Natural killer cell treated with Interleukin-12 subunit alpha and Interleukin-12 subunit beta and Interleukin-15 and Interleukin-18, amount 100 ng/mL, for 72 hours (primary cell): ENCODE data around the gene TICRR. TPM values are rescaled to one million over a fixed set of nuclear protein-coding genes. Genes with fewer than 3 reads are reported as not detected.

Experiments used
- ATAC-seq, 2 donors: fragments of 150-1000 bp; cut with Tn5 transposase in 1 of 2; sonication (Bioruptor Pico), chemical (Tn5 transposase) in 1 of 2; 2 replicates each; pipeline ENCODE4 v1.10.0; 2021
- DNase-seq: peaks from one replicate; pipeline ENCODE4 v3.0.0; 2022; ENCODE audit warnings: low spot score
- H3K27ac Mint-ChIP-seq, 2 donors: 1 replicate in 1 of 2; 2 replicates in 1 of 2; pipeline ENCODE4 v1.8.0; 2022; ENCODE audit warnings: mixed read lengths in 2 of 2, mild to moderate bottlenecking in 1 of 2, moderate library complexity in 1 of 2
- H3K27me3 Mint-ChIP-seq, 2 donors: 1 replicate in 1 of 2; 2 replicates in 1 of 2; pipeline ENCODE4 v1.8.0; 2022; ENCODE audit warnings: mixed read lengths in 2 of 2
- H3K36me3 Mint-ChIP-seq: one replicate; pipeline ENCODE4 v1.8.0; 2022; ENCODE audit warnings: mixed read lengths
- H3K4me1 Mint-ChIP-seq, 2 donors: 1 replicate in 1 of 2; 2 replicates in 1 of 2; pipeline ENCODE4 v1.8.0; 2022; ENCODE audit warnings: low read depth in 2 of 2, mixed read lengths in 2 of 2, mild to moderate bottlenecking in 1 of 2
- H3K4me3 Mint-ChIP-seq: one replicate; pipeline ENCODE4 v1.8.0; 2022; ENCODE audit warnings: mixed read lengths
- H3K9me3 Mint-ChIP-seq: 2 replicates; pipeline ENCODE4 v1.8.0; 2022; ENCODE audit warnings: mixed read lengths
- total RNA-seq, 2 donors: library from RNA; stranded (reverse); gene quantifications; one replicate each; pipeline ENCODE4 v1.2.3, GENCODE V29; 2022

TICRR gene
- total RNA-seq, 2 donors from 2014 or later: 12.9 to 42.1 TPM

GRCh38 chr15:89659295-89659694, 84.0 kb downstream of the TICRR start:
- H3K9me3 Mint-ChIP-seq: no peaks in the 10 kb centered on the region
- H3K4me1 Mint-ChIP-seq: peaks cover 9 to 10% of the 10 kb centered on the region in 2 donors
- no peak overlapping the region for H3K27ac Mint-ChIP-seq
- H3K27me3 Mint-ChIP-seq: peaks cover 32 to 34% of the 10 kb centered on the region in 2 donors
- H3K4me3 Mint-ChIP-seq: no peak overlapping the region
- no peaks in the 10 kb centered on the region for H3K36me3 Mint-ChIP-seq
- DNase-seq: no peak
- ATAC-seq: no peak

- Mint-ChIP-seq H3K27ac (no peak overlapping the region), H3K4me1 (peaks cover 4 to 8% of the 10 kb centered on the region in 2 donors), H3K27me3 (peaks cover 23 to 30% of the 10 kb centered on the region in 2 donors), H3K36me3 (no peaks in the 10 kb centered on the region), H3K4me3 (no peak overlapping the region), H3K9me3 (no peaks in the 10 kb centered on the region)
- ATAC-seq (no peak), DNase-seq (no peak)
These were observed 85.3 kb downstream of the TICRR start for GRCh38 chr15:89660556-89660955.

- Mint-ChIP-seq H3K27me3 (peaks cover 8 to 24% of the 10 kb centered on the region in 2 donors), H3K36me3 (no peaks in the 10 kb centered on the region), H3K4me3 (no peak overlapping the region), H3K4me1 (peaks cover 0 to 6% of the 10 kb centered on the region in 2 donors), H3K27ac (no peak overlapping the region), H3K9me3 (no peaks in the 10 kb centered on the region)
- DNase-seq (no peak), ATAC-seq (no peak)
These were observed 87.8 kb downstream of the TICRR start for GRCh38 chr15:89662893-89663626.

- Mint-ChIP-seq H3K4me3 (peak overlapping the region; percentile 69), H3K9me3 (no peaks in the 10 kb centered on the region), H3K27ac (peak overlapping the region in 1 of 2 donors; percentile 53), H3K4me1 (peaks cover 0 to 6% of the 10 kb centered on the region in 2 donors), H3K27me3 (peaks cover 0 to 19% of the 10 kb centered on the region in 2 donors), H3K36me3 (no peaks in the 10 kb centered on the region)
- no peak for DNase-seq
- ATAC-seq: no peak
These were observed 89.4 kb downstream of the TICRR start for GRCh38 chr15:89664441-89665350.

- Mint-ChIP-seq H3K27ac (no peak overlapping the region), H3K36me3 (no peaks in the 10 kb centered on the region), H3K4me1 (peaks cover 0 to 6% of the 10 kb centered on the region in 2 donors), H3K27me3 (peaks cover 0 to 14% of the 10 kb centered on the region in 2 donors), H3K4me3 (peak overlapping the region; percentile 69), H3K9me3 (no peaks in the 10 kb centered on the region)
- peak; percentile 71 for DNase-seq
- peak; percentile 84 to 91 for ATAC-seq
These were observed 90.3 kb downstream of the TICRR start for GRCh38 chr15:89665449-89666181.

- H3K4me1 Mint-ChIP-seq: peaks cover 0 to 6% of the 10 kb centered on the region in 2 donors
- H3K27me3 Mint-ChIP-seq: peaks cover 0 to 13% of the 10 kb centered on the region in 2 donors
- DNase-seq: no peak
- ATAC-seq: no peak
- no peak overlapping the region for H3K4me3 Mint-ChIP-seq
- no peak overlapping the region for H3K27ac Mint-ChIP-seq
- H3K36me3 Mint-ChIP-seq: no peaks in the 10 kb centered on the region
- H3K9me3 Mint-ChIP-seq: no peaks in the 10 kb centered on the region
These were observed 91.1 kb downstream of the TICRR start for GRCh38 chr15:89666184-89666857.

- ATAC-seq: no peak
- Mint-ChIP-seq H3K36me3 (no peaks in the 10 kb centered on the region), H3K9me3 (no peaks in the 10 kb centered on the region), H3K27ac (no peak overlapping the region), H3K4me3 (no peak overlapping the region), H3K4me1 (peaks cover 0 to 6% of the 10 kb centered on the region in 2 donors), H3K27me3 (peaks cover 0 to 13% of the 10 kb centered on the region in 2 donors)
- no peak for DNase-seq
These were observed 91.8 kb downstream of the TICRR start for GRCh38 chr15:89666858-89667705.

- Mint-ChIP-seq H3K4me3 (no peak overlapping the region), H3K9me3 (no peaks in the 10 kb centered on the region), H3K27ac (no peak overlapping the region), H3K36me3 (no peaks in the 10 kb centered on the region), H3K27me3 (peaks cover 0 to 8% of the 10 kb centered on the region in 2 donors), H3K4me1 (peaks cover 0 to 6% of the 10 kb centered on the region in 2 donors)
- ATAC-seq (no peak), DNase-seq (no peak)
These were observed 92.4 kb downstream of the TICRR start for GRCh38 chr15:89667706-89667960.

- Mint-ChIP-seq H3K4me3 (no peak overlapping the region), H3K36me3 (no peaks in the 10 kb centered on the region), H3K27ac (no peak overlapping the region), H3K27me3 (peaks cover 0 to 6% of the 10 kb centered on the region in 2 donors), H3K9me3 (no peaks in the 10 kb centered on the region), H3K4me1 (peaks cover 0 to 6% of the 10 kb centered on the region in 2 donors)
- ATAC-seq (no peak), DNase-seq (no peak)
These were observed 92.9 kb downstream of the TICRR start for GRCh38 chr15:89668171-89668570.

GRCh38 chr15:89669309-89669865, 94.1 kb downstream of the TICRR start:
- peaks cover 0 to 5% of the 10 kb centered on the region in 2 donors for H3K4me1 Mint-ChIP-seq
- H3K4me3 Mint-ChIP-seq: no peak overlapping the region
- H3K36me3 Mint-ChIP-seq: no peaks in the 10 kb centered on the region
- H3K9me3 Mint-ChIP-seq: no peaks in the 10 kb centered on the region
- peaks cover 0 to 4% of the 10 kb centered on the region in 2 donors for H3K27me3 Mint-ChIP-seq
- ATAC-seq (no peak), DNase-seq (no peak)
- no peak overlapping the region for H3K27ac Mint-ChIP-seq

- no peak overlapping the region for H3K27ac Mint-ChIP-seq
- H3K4me1 Mint-ChIP-seq: peaks cover 0 to 1% of the 10 kb centered on the region in 2 donors
- H3K27me3 Mint-ChIP-seq: peaks cover 0 to 3% of the 10 kb centered on the region in 2 donors
- DNase-seq: no peak
- no peak for ATAC-seq
- H3K9me3 Mint-ChIP-seq: no peaks in the 10 kb centered on the region
- H3K36me3 Mint-ChIP-seq: no peaks in the 10 kb centered on the region
- no peak overlapping the region for H3K4me3 Mint-ChIP-seq
These were observed 94.7 kb downstream of the TICRR start for GRCh38 chr15:89669941-89670340.

GRCh38 chr15:89670971-89671560, 95.8 kb downstream of the TICRR start:
- no peak overlapping the region for H3K4me3 Mint-ChIP-seq
- H3K27me3 Mint-ChIP-seq: peaks cover 0 to 3% of the 10 kb centered on the region in 2 donors
- no peak for ATAC-seq
- H3K9me3 Mint-ChIP-seq: no peaks in the 10 kb centered on the region
- no peak overlapping the region for H3K27ac Mint-ChIP-seq
- DNase-seq: no peak
- H3K4me1 Mint-ChIP-seq: no peaks in the 10 kb centered on the region
- no peaks in the 10 kb centered on the region for H3K36me3 Mint-ChIP-seq
